Adrenal gland (tissue), 5 donors: Measurements from ENCODE around the gene ZFAND6.

Source experiments
- POLR2A ChIP-seq, 2 donors: fragments of 450-650 bp; IDR thresholded peaks; one replicate each; pipeline ENCODE4 v1.6.1; 2017; ENCODE audit warnings: antibody characterized with exemption in 2 of 2, mild to moderate bottlenecking in 2 of 2, moderate library complexity in 1 of 2
- TF ChIP-seq, protein P1 (sequence below), 6 experiments: fragments of 450-650 bp in 4 of 6; fragments of 200-600 bp in 2 of 6; sonication (generic) in 1 of 6; IDR thresholded peaks; 1 replicate in 5 of 6; 2 replicates in 1 of 6; pipeline versions ENCODE4 v1.5.1 to v1.8.0; 2016 to 2021; ENCODE audit warnings: antibody characterized with exemption in 6 of 6, mild to moderate bottlenecking in 2 of 6, moderate library complexity in 1 of 6
- donor health status: DM: no; HTN: no; CAD: no.

DNA sequence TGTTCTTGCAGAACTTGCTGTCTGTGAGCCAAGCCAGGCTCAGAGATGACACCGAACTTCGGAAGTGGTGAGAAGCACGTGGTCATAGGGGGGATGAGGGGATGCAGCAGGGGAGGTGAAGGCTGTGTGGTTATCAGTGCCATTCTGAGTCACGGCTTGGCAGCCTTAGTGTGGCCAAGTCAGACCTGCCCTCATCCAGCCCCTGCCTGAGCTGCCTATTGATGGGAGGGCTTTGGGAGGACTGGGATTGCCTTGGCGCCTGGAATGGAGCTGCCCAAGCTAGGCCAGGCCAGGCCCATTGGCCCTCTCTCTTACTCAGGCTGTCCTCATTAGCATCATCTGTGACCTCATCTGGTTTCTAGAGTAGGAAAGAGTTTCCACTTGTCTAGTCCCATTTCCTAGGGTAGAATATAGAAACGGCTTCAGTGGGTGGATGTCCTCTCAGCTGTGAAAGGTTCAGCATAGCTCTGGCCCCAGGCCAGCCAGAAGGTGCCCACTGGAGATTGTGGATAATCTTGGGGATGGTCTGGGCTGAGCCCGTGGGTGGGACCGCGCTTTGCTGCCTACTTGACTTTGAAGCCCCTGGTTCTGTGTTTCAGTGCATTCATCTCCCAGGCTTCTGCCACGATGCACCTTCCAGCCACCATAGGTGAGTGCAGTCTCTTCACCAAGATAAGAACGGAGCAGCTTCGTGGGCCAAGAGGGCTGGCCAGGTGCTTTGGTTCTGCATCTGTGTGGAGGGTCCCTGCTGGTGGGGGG, 100.5 kb downstream of the ZFAND6 start:
- TF ChIP-seq POLR2A (IDR thresholded peaks at IDR 0.05): peak in 1 of 2 donors; percentile 19
- TF ChIP-seq, protein P1, sequence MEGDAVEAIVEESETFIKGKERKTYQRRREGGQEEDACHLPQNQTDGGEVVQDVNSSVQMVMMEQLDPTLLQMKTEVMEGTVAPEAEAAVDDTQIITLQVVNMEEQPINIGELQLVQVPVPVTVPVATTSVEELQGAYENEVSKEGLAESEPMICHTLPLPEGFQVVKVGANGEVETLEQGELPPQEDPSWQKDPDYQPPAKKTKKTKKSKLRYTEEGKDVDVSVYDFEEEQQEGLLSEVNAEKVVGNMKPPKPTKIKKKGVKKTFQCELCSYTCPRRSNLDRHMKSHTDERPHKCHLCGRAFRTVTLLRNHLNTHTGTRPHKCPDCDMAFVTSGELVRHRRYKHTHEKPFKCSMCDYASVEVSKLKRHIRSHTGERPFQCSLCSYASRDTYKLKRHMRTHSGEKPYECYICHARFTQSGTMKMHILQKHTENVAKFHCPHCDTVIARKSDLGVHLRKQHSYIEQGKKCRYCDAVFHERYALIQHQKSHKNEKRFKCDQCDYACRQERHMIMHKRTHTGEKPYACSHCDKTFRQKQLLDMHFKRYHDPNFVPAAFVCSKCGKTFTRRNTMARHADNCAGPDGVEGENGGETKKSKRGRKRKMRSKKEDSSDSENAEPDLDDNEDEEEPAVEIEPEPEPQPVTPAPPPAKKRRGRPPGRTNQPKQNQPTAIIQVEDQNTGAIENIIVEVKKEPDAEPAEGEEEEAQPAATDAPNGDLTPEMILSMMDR (IDR thresholded peaks at IDR 0.05): no peak
